Inferior parietal cortex (tissue), 1 donor: ENCODE results near the gene UBL7.

Experiments
- DNase-seq: peaks from one replicate; pipeline ENCODE4 v3.0.0-alpha.2; 2016; ENCODE audit errors: extremely low spot score

Gene UBL7

DNA sequence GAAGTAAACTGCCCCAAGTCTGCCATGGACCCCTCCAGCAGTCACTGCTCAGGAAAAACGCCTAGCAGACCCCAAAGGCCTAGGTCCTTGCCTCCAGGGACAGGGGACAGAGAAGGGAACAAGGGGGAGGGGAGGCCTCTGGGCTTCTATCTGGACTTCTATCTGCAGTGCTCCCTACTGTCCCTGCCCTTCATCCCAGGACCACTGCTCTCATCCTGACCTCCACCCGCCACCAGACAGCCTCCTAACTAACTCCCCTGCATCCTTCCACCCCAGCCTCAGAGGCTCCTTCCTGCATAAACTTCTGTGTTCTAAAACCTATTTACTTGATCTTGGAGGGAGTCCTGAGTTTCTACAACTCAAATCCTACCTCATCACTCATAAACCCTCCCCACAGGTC, 52.6 kb downstream of the UBL7 start:
- DNase-seq: no peak

DNA sequence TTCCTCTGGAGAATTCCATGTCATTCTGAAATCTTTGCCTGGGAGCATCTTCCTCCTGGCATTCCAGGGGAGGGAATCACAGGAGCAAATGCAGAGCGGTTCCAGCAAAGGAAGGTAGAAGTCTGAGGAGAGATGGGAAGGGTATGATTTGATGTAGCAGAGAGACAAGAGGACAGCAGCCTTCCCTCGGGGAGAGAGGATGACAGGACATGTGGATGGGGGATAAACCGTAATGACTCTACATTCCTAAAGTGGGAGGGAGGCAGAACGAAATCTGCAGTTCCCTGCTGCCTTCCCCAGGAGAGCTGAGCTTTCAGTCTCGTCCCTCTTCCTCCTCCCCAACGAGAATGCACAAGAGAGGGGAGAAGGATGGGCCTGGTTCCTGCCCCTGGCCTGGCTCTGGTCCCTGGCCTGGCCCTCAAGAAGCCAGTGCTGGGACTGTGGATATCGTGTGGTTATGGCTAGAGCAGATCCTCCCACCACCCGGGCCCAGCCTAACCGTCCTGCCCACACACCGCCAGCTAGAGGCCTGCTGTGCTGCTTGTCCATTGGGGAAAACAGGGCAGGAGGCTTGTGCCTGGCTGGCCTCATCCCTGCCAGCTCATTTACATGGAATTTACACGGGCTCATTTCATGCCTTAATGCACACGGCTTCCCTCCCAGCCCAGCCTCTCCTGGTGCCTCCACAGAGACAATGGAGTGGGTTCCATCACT, 53.8 kb downstream of the UBL7 start:
- DNase-seq: no peak

DNA sequence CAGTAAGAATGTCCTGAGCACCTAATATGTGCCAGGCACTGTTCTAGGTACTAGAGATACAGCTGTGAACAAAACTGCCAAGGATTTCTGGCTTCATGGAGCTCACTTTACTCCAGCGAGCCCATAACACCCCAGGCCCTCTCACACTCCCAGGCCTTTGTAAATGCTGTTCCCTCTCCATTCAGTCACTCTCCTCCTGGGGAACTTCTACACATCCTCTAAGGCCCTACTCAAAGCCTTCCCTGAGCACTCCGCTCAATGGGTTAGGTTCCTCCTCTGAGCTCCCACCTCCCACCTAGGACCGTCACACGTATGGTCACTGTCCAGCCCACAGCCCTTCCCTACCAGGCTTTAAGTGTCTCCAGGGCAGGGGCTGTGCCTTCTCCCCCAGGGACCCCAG, 54.4 kb downstream of the UBL7 start:
- no peak for DNase-seq

DNA sequence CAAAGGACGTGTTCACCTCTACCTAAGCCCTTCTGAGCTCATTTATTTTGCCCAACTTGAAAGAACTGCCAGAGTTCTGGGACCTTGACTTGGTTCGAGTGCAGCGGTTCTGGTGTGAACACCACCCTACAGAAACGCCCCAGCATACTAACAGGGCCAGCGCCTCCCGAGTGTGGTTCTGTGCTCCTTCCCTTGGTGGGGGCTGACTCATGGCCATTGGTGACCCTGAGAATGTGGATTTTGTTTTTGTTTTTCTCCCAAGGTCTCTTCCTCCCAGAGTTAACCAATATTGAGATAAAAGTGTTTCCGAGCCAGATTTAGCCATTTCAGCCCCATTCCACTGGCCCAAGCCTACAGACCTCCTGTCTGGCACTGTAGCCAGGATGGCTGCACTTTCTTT, 55.1 kb downstream of the UBL7 start:
- no peak for DNase-seq

DNA sequence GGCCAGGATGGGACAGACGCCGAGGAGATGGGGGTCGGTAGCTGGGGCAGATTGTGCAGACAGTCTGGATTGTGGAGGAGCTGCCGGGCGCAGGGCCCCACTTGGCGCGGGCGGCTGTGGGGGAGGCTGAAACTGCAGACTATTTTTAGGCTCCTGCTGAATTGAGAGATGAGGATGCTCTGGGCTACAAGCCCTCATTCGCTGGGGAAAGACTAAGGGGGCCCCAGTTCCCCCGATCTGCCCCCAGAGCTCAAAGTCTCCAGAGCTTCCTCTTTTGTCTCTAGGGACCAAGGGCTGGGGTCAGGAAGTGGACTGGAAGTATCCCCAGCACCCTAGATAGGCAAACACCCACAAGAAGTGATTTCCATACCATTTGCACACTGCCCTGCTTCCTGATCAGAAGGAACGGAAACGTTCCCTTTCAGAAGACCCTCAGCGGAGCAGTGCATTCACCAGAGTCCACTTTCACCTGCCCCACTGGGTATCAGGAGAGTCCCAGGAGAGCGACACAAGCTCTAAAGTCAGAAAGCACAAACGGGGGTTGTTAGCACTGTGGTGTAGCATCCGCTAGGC, 56.9 kb downstream of the UBL7 start:
- DNase-seq: no peak

DNA sequence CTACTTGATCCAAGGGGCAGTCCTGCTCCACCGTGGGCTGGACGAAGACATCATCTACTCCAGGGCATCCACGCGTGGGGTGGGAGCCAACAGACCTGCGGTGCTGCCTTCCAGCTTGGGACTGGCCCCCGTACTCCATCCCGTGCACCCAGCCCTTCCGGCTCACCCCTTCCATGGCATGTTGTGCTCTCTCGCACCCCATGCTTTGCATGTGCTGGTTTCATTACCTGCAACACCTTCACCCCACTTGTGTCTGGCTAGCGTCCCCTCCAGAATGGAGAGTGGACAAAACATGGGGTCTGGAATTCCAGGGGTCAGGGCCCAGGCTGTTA, 57.4 kb downstream of the UBL7 start:
- DNase-seq: no peak

DNA sequence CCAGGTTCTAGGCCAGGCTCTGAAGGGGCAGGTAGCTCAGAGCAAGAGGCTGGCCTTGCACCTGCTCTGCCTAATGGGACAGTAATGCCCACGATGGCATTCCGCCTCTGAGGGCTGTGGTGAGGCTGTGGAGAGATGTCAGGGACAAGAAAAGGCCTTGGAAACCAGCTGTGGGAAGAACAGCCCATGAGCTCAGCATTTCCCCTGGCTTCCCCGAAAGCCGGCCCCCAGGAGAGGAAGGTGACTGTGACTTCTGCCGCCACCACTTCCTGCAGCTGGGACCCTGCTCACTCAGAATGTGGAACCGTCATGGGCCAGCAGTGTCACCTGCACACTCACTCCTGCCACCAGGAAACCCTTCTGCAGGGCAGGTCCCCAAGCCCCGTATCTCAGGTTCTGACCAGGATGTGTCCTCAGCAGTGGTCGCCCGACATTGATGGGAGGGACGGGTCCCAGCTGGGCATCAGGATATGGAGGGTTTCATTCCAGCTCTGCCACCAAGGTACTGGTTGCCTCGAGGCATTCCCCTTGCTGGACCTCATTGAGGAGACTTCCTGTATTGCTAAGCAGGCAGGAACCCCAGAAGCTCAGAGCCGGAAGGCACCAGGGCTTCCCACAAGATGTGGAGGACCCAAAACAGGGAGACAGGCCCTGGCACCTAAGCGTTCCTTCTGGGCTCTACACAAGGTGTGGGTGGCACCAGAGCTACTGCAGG, 57.9 kb downstream of the UBL7 start:
- no peak for DNase-seq

DNA sequence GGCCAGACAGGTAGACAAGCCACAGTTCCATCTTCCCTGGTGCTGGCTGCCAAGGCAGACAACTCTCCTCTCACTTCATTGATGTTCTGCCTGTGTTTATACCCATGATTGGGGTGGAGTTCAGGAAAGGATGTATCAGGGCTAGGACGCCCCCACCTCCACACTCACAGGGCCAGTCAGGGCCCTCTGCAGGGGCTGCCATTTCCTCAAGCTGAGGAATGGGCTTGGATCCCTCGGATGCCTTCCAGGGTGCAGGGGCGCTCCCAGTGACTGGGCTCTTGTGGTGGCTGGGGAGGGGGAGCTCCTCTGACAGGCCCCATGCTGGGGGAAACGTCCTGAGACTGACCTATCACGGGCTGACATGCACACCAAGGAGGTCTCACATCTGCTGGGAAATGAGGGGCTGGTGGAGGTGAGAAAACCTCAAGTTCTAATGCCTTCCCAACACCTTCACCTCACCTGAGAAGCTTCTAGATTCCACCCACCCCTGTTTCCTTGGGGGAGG, 58.6 kb downstream of the UBL7 start:
- no peak for DNase-seq

DNA sequence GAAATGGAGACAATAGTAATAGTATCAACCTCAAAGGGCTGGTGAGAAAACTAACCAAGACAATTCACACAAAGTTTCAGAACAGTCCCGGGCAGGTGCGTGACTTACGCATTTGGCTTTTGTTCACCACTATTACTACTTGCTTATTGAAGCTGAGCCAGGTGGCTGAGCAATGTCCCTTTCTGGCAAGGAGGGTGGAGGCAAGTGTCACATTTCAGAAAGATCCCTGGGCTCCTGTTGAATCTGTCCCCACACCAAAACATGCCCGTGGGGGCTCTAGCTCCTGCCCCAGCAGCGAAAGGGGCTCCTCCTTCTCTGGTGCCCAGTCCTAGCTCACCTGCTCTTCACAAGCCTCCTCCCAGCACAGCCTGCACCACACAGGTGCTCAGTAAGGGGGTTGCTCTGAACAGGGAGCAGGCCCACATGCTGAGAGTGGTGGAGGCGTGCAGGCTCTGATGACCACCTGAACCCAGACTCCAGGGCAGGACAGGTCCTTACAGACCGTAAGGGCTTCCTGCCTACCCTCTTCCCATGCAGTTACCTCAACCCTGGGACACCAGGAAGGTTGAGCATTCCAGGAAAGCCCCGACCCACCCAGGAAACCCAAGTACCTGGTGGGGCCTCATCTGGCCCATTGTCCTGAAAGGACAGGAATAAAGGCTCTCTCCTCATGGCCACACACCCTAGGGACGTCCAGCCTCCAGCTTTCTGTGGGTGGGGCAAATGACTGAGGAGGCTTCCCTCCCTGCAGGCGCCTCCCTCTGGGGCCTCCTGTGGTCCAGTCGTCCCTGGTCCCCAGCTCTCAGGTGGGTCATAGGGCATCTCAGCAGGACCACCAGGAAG, 59.8 kb downstream of the UBL7 start:
- no peak for DNase-seq

DNA sequence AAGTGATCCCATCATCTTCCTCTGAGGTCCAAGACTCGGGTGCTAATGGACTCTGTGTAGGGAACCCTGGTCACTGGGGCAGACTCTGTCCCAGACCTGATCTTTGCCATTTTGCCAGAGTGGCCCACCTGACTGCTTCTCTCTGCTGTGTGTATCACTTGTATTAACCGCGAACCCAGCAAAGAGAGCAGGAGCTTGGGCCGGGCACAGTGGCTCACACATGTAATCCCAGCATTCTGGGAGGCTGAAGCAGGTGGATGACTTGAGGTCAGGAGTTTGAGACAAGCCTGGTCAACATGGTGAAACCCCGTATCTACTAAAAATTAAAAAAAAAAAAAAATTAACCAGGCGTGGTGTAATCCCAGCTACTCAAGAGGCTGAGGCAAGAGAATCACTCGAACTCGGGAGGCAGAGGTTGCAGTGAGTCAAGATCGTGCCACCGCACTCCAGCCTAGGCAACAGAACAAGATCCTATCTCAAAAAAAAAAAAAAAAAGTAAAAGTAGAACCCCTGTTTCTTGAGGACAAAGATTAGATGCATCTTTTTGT, 60.6 kb downstream of the UBL7 start:
- DNase-seq: no peak

DNA sequence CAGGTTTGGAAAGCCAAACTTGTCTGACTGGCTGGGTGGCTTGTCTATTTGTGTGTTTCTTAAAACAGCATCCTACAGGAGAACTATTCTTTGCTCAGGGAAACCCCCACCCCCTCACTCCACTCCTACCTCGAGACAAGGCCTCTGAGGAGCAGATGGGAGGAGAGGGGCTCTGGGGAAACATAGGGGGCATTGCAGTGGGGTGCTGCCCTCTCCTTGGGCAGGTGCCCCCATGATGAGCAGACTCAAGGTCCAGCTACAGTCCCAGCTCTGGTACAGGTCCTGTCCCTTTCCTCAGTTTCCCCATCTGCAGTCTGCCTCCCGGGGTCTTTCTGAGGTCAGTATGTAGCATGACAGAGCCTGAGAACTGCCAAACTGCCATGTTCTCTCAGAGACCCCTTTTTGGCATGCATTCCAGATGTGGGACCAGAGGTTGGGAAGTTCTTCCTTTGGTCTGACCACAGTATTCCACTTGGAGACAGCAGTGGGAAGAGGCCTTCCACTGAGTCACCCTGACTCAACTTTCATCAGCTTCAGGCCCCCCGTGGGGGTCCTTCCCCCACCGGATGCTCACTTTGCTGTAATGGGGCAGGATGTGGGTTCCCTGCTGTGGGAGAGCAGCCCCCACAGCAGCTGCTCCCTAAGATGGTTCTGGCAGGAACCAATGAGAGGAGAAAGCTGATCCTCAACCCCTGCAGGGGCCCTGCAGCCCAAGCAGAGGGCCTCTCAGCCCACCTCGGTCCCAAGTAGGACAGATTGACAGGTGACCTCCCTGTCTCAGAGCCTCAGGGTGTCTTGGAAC, 61.2 kb downstream of the UBL7 start:
- no peak for DNase-seq

DNA sequence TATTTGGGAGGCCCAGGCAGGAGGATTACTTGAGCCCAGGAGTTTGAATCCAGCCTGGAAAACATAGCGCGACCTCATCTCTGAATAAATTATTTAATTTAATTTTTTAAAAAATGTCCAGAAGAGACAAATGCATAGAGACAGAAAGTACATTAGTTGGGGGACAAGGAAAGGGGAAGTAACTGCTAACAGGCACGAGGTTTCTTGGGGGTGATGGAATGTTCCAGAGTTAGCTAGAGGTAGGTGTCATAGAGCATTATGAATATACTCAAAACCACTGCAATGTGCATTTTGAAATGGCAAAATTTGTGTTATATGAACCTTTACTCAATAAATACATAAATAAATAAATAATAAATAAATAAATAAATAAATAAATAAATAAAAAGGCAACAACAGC, 61.9 kb downstream of the UBL7 start:
- DNase-seq: no peak

DNA sequence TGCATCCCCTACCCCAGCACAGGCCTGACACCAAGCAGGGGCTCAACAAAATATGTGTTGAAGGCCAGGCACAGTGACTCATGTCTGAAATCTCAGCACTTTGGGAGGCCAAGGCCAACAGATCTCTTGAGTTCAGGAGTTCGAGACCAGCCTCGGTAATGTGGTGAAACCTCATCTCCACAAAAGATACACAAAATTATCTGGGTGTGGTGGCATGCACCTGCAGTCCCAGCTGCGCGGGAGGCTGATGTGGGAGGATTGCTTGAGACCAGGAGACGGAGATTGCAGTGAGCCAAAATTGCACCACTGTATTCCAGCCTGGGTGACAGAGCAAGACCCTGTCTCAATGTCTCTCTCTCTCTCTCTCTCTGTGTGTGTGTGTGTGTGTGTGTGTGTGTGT, 62.8 kb downstream of the UBL7 start:
- DNase-seq: no peak

DNA sequence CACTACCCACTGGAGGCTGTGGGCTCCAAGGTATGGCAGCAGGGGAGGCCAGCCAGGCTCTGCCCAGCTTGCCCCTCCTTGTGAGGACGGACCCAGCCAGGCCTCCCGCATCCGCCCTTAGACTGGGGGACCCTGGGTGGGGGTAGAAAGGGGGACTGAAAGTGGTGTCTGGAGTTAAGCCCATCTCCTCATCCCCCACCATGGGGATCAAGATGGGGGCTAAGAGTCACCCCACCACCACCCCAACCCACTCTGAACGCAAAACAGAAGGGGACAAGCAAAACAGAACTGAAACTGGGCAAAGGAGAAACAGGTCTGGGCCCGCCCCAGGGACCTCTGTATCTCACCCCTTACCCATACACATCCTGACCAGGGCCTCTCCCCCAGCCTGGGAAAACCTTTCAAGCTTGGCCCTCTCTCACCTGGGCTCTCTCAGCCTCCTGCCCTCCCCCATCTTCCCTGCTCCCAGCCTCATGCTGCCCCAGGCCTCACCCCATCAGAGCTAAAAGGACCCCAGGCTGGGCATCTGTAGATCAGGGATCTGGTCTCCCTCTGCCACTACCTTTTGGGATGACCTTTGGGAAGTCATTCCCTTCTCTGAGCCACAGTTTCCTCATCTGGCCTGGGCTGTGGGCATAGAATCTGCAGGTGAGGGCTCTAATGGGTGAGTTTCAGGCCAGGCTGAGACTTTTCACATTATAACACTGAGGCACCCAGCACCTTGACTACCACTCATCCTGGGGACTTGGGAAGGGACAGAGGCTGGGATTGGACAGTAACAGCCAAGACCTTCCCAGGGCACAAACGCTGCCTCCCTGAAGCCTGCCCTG, 63.5 kb downstream of the UBL7 start:
- DNase-seq: no peak

DNA sequence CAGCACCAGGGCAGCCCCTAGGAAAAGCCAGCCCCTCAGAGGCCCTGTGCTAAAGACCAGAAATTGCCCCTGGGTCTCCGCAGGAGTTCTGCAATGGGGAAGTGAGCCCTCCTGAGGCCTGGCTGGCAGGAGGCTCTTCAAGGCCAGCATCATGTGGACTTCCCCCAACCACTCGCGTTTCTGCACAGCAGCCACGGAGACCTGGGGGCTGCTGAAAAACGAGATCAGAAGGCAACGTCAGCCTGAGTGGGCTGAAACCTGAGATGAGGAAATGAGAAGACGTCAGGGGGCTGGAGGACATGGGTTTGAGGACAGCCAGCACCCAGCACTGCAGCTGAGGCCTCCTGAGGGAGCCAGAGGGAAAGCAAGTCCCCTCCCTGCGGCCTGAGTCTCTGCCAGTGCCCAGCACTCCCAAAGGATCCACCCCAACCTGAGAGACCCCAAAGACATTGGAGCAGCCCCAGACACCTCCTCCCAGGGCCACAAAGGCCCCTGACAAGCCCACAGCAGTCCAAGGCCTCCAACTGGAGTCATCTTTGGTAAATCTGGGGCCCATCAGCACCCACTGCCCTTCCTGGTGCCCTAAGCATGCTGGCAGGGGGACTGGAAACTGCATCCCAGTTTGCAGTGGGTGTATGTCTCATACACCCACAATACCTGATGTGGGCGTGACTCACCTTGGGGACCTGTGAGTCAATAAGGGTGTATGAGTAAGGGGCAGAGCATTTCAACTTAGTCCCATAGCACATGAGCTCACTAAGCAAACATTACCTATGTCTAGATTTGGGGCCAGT, 64.3 kb downstream of the UBL7 start:
- no peak for DNase-seq

DNA sequence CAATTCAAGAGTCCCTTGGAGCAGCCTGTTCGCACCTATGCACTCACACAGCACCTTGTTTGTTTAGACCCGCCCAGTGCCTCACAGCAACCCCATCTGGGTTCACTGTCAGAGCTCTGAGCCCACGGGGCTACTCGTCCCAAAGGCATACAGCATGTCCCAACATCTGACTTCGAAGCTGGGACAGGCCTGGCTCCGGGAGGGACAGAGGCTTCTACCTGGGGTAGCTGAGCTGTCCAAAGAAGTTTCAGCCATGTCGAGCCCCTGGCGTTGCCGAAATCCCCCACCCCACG, 64.9 kb downstream of the UBL7 start:
- no peak for DNase-seq
